Fibroblast of mammary gland (primary cell): Measurements from ENCODE around the gene FARS2.

Experiments used
- DNase-seq: peaks from one replicate; pipeline ENCODE4 v3.0.0-alpha.2; 2010; ENCODE audit warnings: low read depth
- H3K4me3 ChIP-seq: 2 replicates; pipeline ENCODE4 v1.5.1; 2011; ENCODE audit warnings: low read depth, mild to moderate bottlenecking, low read length, moderate library complexity; ENCODE audit not compliant: control insufficient read depth
- CTCF ChIP-seq: conservative IDR thresholded peaks from 2 replicates; pipeline ENCODE4 v1.5.1; 2011; ENCODE audit warnings: low read depth, low read length, inconsistent platforms; ENCODE audit not compliant: control insufficient read depth, insufficient read depth

Gene FARS2

GRCh38 chr6:5235830-5236229 lies 25.5 kb upstream of the FARS2 start:
- no peak for DNase-seq
- no peak for TF ChIP-seq CTCF
- no peak overlapping the region for H3K4me3 ChIP-seq

DNA sequence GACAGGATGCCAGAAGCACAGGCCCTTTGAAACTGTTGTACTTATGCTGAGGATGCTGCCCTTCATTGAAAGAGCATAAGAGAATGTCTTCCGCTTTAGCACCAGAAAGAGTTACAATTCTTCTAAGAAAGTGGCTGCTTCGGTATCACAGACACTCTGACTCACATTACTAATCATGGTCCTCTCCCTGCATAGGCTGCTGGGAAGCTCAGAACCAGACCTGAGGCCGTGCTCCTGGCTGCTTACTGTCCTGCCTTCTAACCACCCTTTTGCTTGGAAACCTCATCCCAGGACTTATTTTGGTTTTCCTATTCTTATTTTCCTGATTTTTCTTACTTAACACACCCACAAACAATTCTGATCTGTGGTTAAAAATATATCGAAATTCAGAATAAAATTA lies 23.5 kb upstream of the FARS2 start:
- no peak for TF ChIP-seq CTCF
- DNase-seq, result no peak
- no peak overlapping the region for H3K4me3 ChIP-seq

DNA sequence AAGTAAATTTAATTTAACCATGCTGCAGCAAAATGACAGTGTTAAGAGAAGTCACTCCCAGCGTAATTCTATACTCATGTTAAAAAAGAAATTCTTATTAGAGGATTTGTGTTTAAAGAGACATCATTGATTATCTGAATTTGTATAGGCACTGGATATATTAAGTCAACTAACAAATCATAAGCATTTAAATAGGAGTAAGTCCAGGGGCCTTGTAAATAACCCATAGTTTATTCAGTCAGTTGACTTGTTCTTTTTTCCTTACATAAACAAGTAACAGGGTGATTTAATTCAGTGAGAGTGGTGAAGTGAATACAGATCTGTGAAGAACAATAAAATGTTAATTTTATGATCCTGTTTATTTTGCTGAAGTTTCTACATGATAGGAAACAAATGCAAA lies 23.0 kb upstream of the FARS2 start:
- H3K4me3 ChIP-seq, result no peak overlapping the region
- no peak for DNase-seq
- no peak for TF ChIP-seq CTCF

GRCh38 chr6:5241252-5241651 lies 20.1 kb upstream of the FARS2 start:
- no peak overlapping the region for H3K4me3 ChIP-seq
- no peak for DNase-seq
- no peak for TF ChIP-seq CTCF

DNA sequence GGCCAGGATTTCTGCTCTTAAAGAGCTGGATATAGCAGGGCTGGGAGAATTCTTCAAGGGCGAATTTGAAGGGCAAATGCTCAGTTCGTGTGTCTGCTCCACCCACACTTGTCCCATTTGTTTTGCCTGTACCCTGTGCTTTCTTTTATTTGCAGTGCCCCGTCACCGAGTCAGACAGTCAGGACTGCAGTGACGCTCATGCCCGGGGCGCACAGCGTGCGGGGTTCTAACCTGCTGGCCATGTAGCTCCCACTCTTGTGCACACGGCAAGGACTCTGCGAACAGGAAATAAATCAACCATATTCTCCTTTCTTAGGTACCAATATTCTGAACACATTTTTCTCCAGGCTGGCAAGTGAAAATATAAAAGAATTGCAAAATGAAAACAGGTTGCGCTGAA lies 18.2 kb upstream of the FARS2 start:
- H3K4me3 ChIP-seq, result no peak overlapping the region
- no peak for TF ChIP-seq CTCF
- DNase-seq, result no peak

DNA sequence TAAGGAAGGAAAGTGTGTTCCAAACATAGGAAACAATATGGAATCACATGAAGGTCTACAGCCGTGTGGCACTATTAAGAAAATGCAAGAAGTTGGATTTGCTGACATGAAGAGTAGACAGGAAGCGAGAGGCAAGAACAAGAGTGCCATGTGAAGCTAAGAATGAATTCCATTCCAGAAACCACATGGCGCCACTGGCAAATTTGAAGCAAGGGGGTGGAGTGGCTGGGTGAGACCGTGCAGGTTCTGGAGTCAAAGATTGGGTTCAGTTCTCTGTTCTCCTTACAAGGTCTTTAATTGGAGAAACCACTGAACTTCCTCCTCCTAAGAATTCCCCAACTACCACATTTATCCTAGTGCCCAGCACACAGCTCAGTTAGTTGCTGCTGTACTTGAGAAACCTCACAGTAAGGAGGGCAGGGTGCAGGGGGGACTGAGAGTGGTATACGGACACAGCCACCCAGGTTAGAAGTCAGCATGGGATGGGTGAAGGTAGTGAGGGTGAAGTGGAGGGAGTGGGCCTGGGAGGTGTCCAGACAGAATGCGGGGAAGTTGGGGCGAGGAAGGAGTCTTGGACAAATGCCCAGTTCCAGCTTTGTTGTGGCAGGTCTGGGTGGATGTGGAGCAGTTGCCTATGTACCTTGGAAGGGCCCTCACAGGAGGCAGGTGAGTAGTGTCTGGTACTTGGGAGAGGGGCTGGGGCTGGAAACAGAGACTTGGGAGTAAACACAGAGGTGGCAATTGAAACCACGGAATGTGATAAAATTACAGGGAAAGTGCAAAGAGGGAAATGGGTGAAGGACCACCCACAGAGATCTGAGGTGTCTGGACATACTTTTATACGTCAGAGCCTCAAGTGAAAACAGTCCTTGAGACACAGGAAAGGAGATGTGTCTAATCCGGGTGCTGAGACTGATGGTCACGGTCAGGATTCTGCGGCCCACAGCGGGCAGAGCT lies 14.9 kb upstream of the FARS2 start:
- no peak overlapping the region for H3K4me3 ChIP-seq
- DNase-seq, result no peak
- TF ChIP-seq CTCF, result no peak
